Ovary (tissue), 3 donors: ENCODE data around the gene ARGFX.

Experiments used
- CTCF ChIP-seq, 3 donors: fragments of 450-650 bp in 2 of 3; fragments of 200-600 bp in 1 of 3; IDR thresholded peaks; one replicate each; pipeline versions ENCODE4 v1.5.1 to v1.8.0; 2016 to 2022; ENCODE audit warnings: antibody characterized with exemption in 3 of 3, mild to moderate bottlenecking in 1 of 3
- POLR2A ChIP-seq: fragments of 450-650 bp; IDR thresholded peaks from one replicate; pipeline ENCODE4 v1.6.1; 2017; ENCODE audit warnings: antibody characterized with exemption, mild to moderate bottlenecking, moderate library complexity
- donor health status: DM: no; HTN: no; CAD: no.

DNA sequence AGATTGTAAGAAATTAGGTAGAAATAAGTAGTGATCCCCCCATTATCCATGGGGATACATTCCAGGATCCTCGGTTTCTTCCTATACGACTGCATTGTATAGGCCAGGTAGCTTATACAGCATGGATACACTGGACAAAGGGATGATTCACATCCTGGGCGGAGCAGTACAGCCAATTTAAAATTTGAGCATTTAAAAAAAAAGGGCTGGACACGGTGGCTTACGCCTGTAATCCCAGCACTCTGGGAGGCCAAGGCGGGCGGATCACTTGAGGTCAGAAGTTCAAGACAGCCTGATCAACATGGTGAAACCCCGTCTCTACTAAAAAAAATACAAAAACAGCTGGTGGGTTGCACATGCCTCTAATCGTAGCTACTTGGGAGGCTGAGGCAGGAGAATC lies 976 bp upstream of the ARGFX start:
- TF ChIP-seq CTCF (IDR thresholded peaks at IDR 0.05) (no peak), POLR2A (no peak)
